Endothelial cell of umbilical vein (primary cell): ENCODE results near the gene PLXNA4. TPM values are rescaled to one million over a fixed set of nuclear protein-coding genes. Genes with fewer than 3 reads are reported as not detected.

ENCODE experiments used
- BruUV-seq: library from RNA; stranded (reverse); fragments of 400-500 nt; replicated peaks from 2 replicates; lab custom pipeline; 2021; lab: Mats Ljungman, UMichigan
- CTCF ChIA-PET: fragments of 300-600, 350-600 bp; sonication (Branson Sonifier 250); formaldehyde crosslinking; loops from one replicate; lab custom pipeline; 2021; ENCODE audit warnings: antibody characterized with exemption, inconsistent platforms; lab: Charles Lee
- POLR2A ChIA-PET: fragments of 300-600, 350-600 bp; sonication (Branson Sonifier 250); formaldehyde crosslinking; loops from one replicate; lab custom pipeline; 2021; ENCODE audit warnings: antibody characterized with exemption, inconsistent platforms; lab: Charles Lee
- DNase-seq: peaks from one replicate; pipeline ENCODE4 v3.0.0-alpha.2; 2011; ENCODE audit warnings: low read depth, low spot score
- FAIRE-seq: peaks from 2 replicates; lab custom pipeline; 2011; peaks lifted over from hg19 to GRCh38; lab: Jason Lieb, UNC
- H2AFZ ChIP-seq: 2 replicates; pipeline ENCODE4 v1.6.0; 2012; ENCODE audit warnings: low read depth, low read length, control low read depth, inconsistent platforms
- H3K27ac ChIP-seq: 2 replicates; pipeline ENCODE4 v1.5.1; 2011; ENCODE audit warnings: low read depth, mild to moderate bottlenecking, control low read depth, low read length, moderate library complexity; ENCODE audit not compliant: insufficient read depth
- H3K27me3 ChIP-seq, 2 experiments: 2 replicates each; pipeline versions ENCODE4 v1.6.0 to v1.6.1; 2011; ENCODE audit warnings: low read length in 2 of 2, mixed read lengths in 1 of 2; ENCODE audit not compliant: control insufficient read depth in 2 of 2, insufficient read depth in 2 of 2
- H3K36me3 ChIP-seq, 2 experiments: 2 replicates in 1 of 2; 3 replicates in 1 of 2; pipeline ENCODE4 v1.5.1; 2011; ENCODE audit warnings: low read length in 2 of 2, mild to moderate bottlenecking in 1 of 2, moderate library complexity in 1 of 2; ENCODE audit not compliant: control insufficient read depth in 2 of 2, insufficient read depth in 2 of 2; ENCODE audit errors: extremely low read depth in 1 of 2
- H3K4me1 ChIP-seq: 3 replicates; pipeline ENCODE4 v1.5.1; 2011; ENCODE audit warnings: mild to moderate bottlenecking, low read length; ENCODE audit not compliant: control insufficient read depth, insufficient read depth; ENCODE audit errors: extremely low read depth
- H3K4me2 ChIP-seq: 2 replicates; pipeline ENCODE4 v1.6.1; 2011; ENCODE audit warnings: low read length, control low read depth, mixed read lengths; ENCODE audit not compliant: insufficient read depth
- H3K4me3 ChIP-seq, 3 experiments: fragments of 200-600 bp in 1 of 3; sonication (generic), shearing (Covaris generic) in 1 of 3; replicated peaks in 1 of 3; 2 replicates each; pipeline ENCODE4 v1.5.1; 2011 to 2016; ENCODE audit warnings: control low read depth in 3 of 3, low read length in 3 of 3, mild to moderate bottlenecking in 2 of 3, inconsistent platforms in 1 of 3, low read depth in 1 of 3, moderate library complexity in 1 of 3; ENCODE audit not compliant: insufficient read depth in 1 of 3
- H3K79me2 ChIP-seq: 2 replicates; pipeline ENCODE4 v1.6.0; 2012; ENCODE audit warnings: low read length, inconsistent platforms; ENCODE audit not compliant: control insufficient read depth, insufficient read depth
- H3K9ac ChIP-seq: replicated peaks from 2 replicates; pipeline ENCODE3; 2011; ENCODE audit warnings: low read length, control low read depth; ENCODE audit not compliant: insufficient read depth; ENCODE audit errors: extremely low read depth
- H3K9me1 ChIP-seq: replicated peaks from 3 replicates; pipeline ENCODE4 v1.6.0; 2011; ENCODE audit warnings: mild to moderate bottlenecking, low read length; ENCODE audit not compliant: control insufficient read depth, insufficient read depth; ENCODE audit errors: extremely low read depth
- H3K9me3 ChIP-seq: replicated peaks from 2 replicates; pipeline ENCODE4 v1.5.1; 2012; ENCODE audit warnings: low read length, inconsistent platforms; ENCODE audit not compliant: control insufficient read depth, insufficient read depth
- H4K20me1 ChIP-seq: replicated peaks from 2 replicates; pipeline ENCODE3; 2011; ENCODE audit warnings: mild to moderate bottlenecking, low read length; ENCODE audit not compliant: control insufficient read depth, insufficient read depth; ENCODE audit errors: extremely low read depth
- CTCF ChIP-seq, 2 donors: IDR thresholded peaks; 1 replicate in 1 of 2; 2 replicates in 1 of 2; pipeline ENCODE4 v1.5.1; 2011; ENCODE audit warnings: low read length in 2 of 2, mild to moderate bottlenecking in 2 of 2, moderate library complexity in 2 of 2, control low read depth in 1 of 2, inconsistent platforms in 1 of 2, low read depth in 1 of 2; ENCODE audit not compliant: insufficient read depth in 1 of 2; ENCODE audit errors: extremely low read depth in 1 of 2
- EZH2 ChIP-seq: IDR thresholded peaks from 2 replicates; pipeline ENCODE4 v1.6.1; 2012; ENCODE audit warnings: borderline replicate concordance, low read depth, mild to moderate bottlenecking, moderate library complexity, low read length, inconsistent platforms; ENCODE audit not compliant: severe bottlenecking
- FOS ChIP-seq: IDR thresholded peaks from 2 replicates; pipeline ENCODE4 v1.6.1; 2011; ENCODE audit warnings: mild to moderate bottlenecking, low read length, moderate library complexity, borderline replicate concordance; ENCODE audit not compliant: insufficient read depth
- GATA2 ChIP-seq: IDR thresholded peaks from 2 replicates; pipeline ENCODE4 v1.7.0; 2011; ENCODE audit warnings: low read depth, mild to moderate bottlenecking, moderate library complexity, mixed read lengths, low read length; ENCODE audit not compliant: insufficient read length, insufficient read depth
- JUN ChIP-seq: IDR thresholded peaks from 2 replicates; pipeline ENCODE4 v1.6.1; 2011; ENCODE audit warnings: borderline replicate concordance, low read depth; ENCODE audit not compliant: insufficient read length, insufficient read depth
- MAX ChIP-seq: IDR thresholded peaks from 2 replicates; pipeline ENCODE4 v1.6.1; 2011; ENCODE audit not compliant: insufficient read depth, insufficient read length
- MYC ChIP-seq: IDR thresholded peaks from one replicate; pipeline ENCODE4 v1.6.1; 2011; ENCODE audit warnings: mild to moderate bottlenecking, low read depth, low read length
- POLR2A ChIP-seq: IDR thresholded peaks from 2 replicates; pipeline ENCODE4 v1.6.1; 2012; ENCODE audit warnings: low read depth, mild to moderate bottlenecking, control low read depth, low read length
- POLR2AphosphoS5 ChIP-seq: IDR thresholded peaks from 2 replicates; pipeline ENCODE4 v1.6.1; 2012; ENCODE audit warnings: low read depth, mild to moderate bottlenecking, control low read depth, low read length, moderate library complexity; ENCODE audit not compliant: insufficient read depth
- dilution Hi-C: fragments of 300-500 bp; cut with MboI; formaldehyde crosslinking; loops from one replicate; pipeline ENCODE4 v1.15.0; 2019; ENCODE audit warnings: low sequenced_read_pairs; ENCODE audit not compliant: extremely low pct_ligation_motif_present
- intact Hi-C: fragments of 100-400 bp; cut with micrococcal nuclease; formaldehyde crosslinking; loops from one replicate; pipeline ENCODE4 v1.10.0; 2022
- polyA plus RNA-seq, 4 experiments: library from polyadenylated mRNA; depleted of rRNA in 3 of 4; stranded (reverse) in 3 of 4; unstranded in 1 of 4; fragments of >200 nt; gene quantifications; 2 replicates each; pipeline versions ENCODE4 v1.2.1 to v1.2.3, GENCODE V29; 2011 to 2012; ENCODE audit warnings: missing spikeins in 1 of 4
- total RNA-seq: library from RNA; stranded (reverse); gene quantifications from 2 replicates; pipeline ENCODE4 v1.2.3, GENCODE V29; 2021

Gene PLXNA4
- total and polyA plus RNA-seq, 2 donors (not counting 3 experiments of a cell fraction or from before 2014, with no cell fraction given): 12.1 to 20.4 TPM

GRCh38 chr7:132123773-132124172 is 452.5 kb downstream of the PLXNA4 start:
- Histone ChIP-seq H3K27me3 (no peaks in the 10 kb centered on the region), H3K4me1 (no peaks in the 10 kb centered on the region), H4K20me1 (no peaks in the 10 kb centered on the region), H3K9me1 (no peaks in the 10 kb centered on the region), H2AFZ (no peak overlapping the region), H3K9me3 (no peaks in the 10 kb centered on the region), H3K4me2 (no peak overlapping the region), H3K9ac (no peak overlapping the region), H3K27ac (no peak overlapping the region), H3K36me3 (peaks cover 0 to 3% of the 10 kb centered on the region in 2 experiments), H3K4me3 (no peak overlapping the region), H3K79me2 (no peaks in the 10 kb centered on the region)
- TF ChIP-seq FOS: no peak
- no peak for TF ChIP-seq JUN
- TF ChIP-seq CTCF (IDR thresholded peaks at IDR 0.05; ENCODE audit: extremely low read depth in 1 of 2, insufficient read depth in 1 of 2, low read depth in 1 of 2, low read length in 2 of 2): no peak
- TF ChIP-seq MYC: no peak
- no peak for TF ChIP-seq GATA2
- no peak for TF ChIP-seq POLR2A
- TF ChIP-seq MAX: no peak
- TF ChIP-seq EZH2: no peak
- no peak for TF ChIP-seq POLR2AphosphoS5
- dilution Hi-C loops: no loop called here
- FAIRE-seq (no peak), DNase-seq (no peak)
- intact Hi-C loops: no loop called here
- no TSS peak for BruUV-seq
- ChIA-PET POLR2A (no interaction called here), CTCF (no interaction called here)
